Ovary (tissue), 9 donors: ENCODE data around the gene KSR1. TPM values are rescaled to one million over a fixed set of nuclear protein-coding genes. Genes with fewer than 3 reads are reported as not detected.
"Not testable (repeated sequence)": the region's sequence is repeated elsewhere in the genome, so short reads cannot be mapped to it uniquely, and the experiment has no call there.

ENCODE experiments used
- DNase-seq, 5 donors: peaks; one replicate each; pipeline ENCODE4 v3.0.0-alpha.2; 2019 to 2020
- H3K27ac ChIP-seq, 2 donors: fragments of 200-600 bp; one replicate each; pipeline versions ENCODE4 v1.5.1 to v1.8.0; 2019 to 2022
- H3K27me3 ChIP-seq: fragments of 200-600 bp; one replicate; pipeline ENCODE4 v1.8.0; 2022
- H3K36me3 ChIP-seq: fragments of 200-600 bp; sonication (generic); one replicate; pipeline ENCODE4 v1.5.1; 2019
- H3K4me1 ChIP-seq: one replicate; pipeline ENCODE4 v1.8.1; 2013; ENCODE audit warnings: mild to moderate bottlenecking, moderate library complexity; ENCODE audit not compliant: insufficient read depth
- H3K4me3 ChIP-seq: fragments of 200-600 bp; sonication (generic); one replicate; pipeline ENCODE4 v1.5.1; 2017
- H3K9me3 ChIP-seq, 2 donors: fragments of 200-600 bp in 1 of 2; sonication (generic) in 1 of 2; one replicate each; pipeline versions ENCODE4 v1.5.1 to v1.8.1; 2013 to 2019; ENCODE audit warnings: mild to moderate bottlenecking in 1 of 2, moderate library complexity in 1 of 2
- CTCF ChIP-seq, 3 donors: fragments of 450-650 bp in 2 of 3; fragments of 200-600 bp in 1 of 3; IDR thresholded peaks; one replicate each; pipeline versions ENCODE4 v1.5.1 to v1.8.0; 2016 to 2022; ENCODE audit warnings: antibody characterized with exemption in 3 of 3, mild to moderate bottlenecking in 1 of 3
- EP300 ChIP-seq: sonication (generic); formaldehyde crosslinking; IDR thresholded peaks from one replicate; pipeline ENCODE4 v1.6.1; 2017; ENCODE audit warnings: antibody characterized with exemption
- POLR2A ChIP-seq: fragments of 450-650 bp; IDR thresholded peaks from one replicate; pipeline ENCODE4 v1.6.1; 2017; ENCODE audit warnings: antibody characterized with exemption, mild to moderate bottlenecking, moderate library complexity
- WGBS, 3 donors: extraction: QIAGEN DNeasy Blood & Tissue Kit in 1 of 3; methylation state at CpG; one replicate each; pipeline versions ENCODE4 v1.1.5 to v1.1.7; 2013 to 2017; 5-methylcytosine and 5-hydroxymethylcytosine counted together
- intact Hi-C, 4 donors: fragments of 100-400 bp; cut with DNase I; formaldehyde crosslinking; loops; one replicate each; pipeline versions ENCODE4 v1.11.0 to v1.15.1; 2022 to 2023
- polyA plus RNA-seq, 2 donors: library from polyadenylated mRNA; stranded (reverse); fragments of 200-250 nt in 1 of 2; fragments of 350-450 nt in 1 of 2; fragmentation: Illumina TruSeq in 1 of 2; extraction: RNeasy Lipid Tissue Mini Kit (QIAGEN cat#74804) in 1 of 2; gene quantifications; one replicate each; pipeline ENCODE4 v1.2.3, GENCODE V29; 2013 to 2014
- total RNA-seq, 7 donors: library from RNA; depleted of rRNA in 2 of 7; stranded (reverse); fragments of >200 nt in 2 of 7; fragmentation: NEBNext Ultra II Directional in 3 of 7; extraction: Animal tissue kit (Norgen Biotek cat#: 25700) in 3 of 7; gene quantifications; one replicate each; pipeline versions ENCODE4 v1.1.0 to v1.2.4, GENCODE V29; 2016 to 2023
- donor health status: DM: no; HTN: no; CAD: no; lungs with moderate emphysema.
- donor health status: DM: no; HTN: no; CAD: no.
- donor health status: Bipolar disorder and iron deficiency.
- donor health status: DM: yes; HTN: yes; CAD: no.
- donor health status: DM: no; HTN: no; CAD: no.
- donor health status: DM: yes; HTN: yes; CAD: no.

The KSR1 gene
- total and polyA plus RNA-seq, 9 donors: 27.7 to 84.8 (median 39.5) TPM

DNA sequence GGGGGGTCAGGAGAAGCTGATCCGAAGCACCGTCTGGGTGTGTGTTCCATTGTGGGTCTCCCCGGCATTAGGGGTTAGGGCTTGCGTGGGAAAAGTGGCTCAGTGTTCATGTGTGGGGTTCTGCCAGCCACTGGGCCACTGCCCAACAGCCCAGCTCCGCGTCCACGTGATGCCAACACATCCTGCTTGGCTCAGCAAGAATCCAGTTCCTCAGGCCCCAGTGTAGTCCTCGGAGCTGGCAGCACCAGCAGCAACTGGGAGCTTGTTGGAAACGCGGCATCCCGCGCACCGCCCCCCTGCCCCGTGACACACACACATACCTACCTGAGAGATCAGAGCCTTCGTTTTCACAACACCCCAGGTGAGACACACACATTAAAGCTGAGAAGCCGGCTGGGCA lies 193.7 kb downstream of the KSR1 start:
- H3K9me3 ChIP-seq: no peaks in the 10 kb centered on the region
- 79 to 89% (median 79%) methylated on average over 16 of the region's 16 CpGs for WGBS, 3 donors
- H3K4me1 ChIP-seq: no peaks in the 10 kb centered on the region
- intact Hi-C loops: loop anchor here (2.0 to 10.0 kb wide), 4 partner anchors 43 to 105 kb away; no protein-coding TSS in a partner anchor
- no peak for DNase-seq
- H3K27ac ChIP-seq: no peak overlapping the region
- TF ChIP-seq CTCF (IDR thresholded peaks at IDR 0.05): no peak
- no peak for TF ChIP-seq POLR2A
- TF ChIP-seq EP300: no peak
- no peaks in the 10 kb centered on the region for H3K27me3 ChIP-seq
- H3K36me3 ChIP-seq: no peaks in the 10 kb centered on the region
- H3K4me3 ChIP-seq: no peak overlapping the region

- Histone ChIP-seq H3K27me3 (no peaks in the 10 kb centered on the region), H3K9me3 (no peaks in the 10 kb centered on the region), H3K4me1 (no peaks in the 10 kb centered on the region), H3K4me3 (no peak overlapping the region), H3K36me3 (no peaks in the 10 kb centered on the region), H3K27ac (no peak overlapping the region)
- intact Hi-C loops: loop anchor here (2.0 to 10.0 kb wide), 4 partner anchors 44 to 104 kb away; no protein-coding TSS in a partner anchor
- no peak for DNase-seq
- WGBS, 3 donors: 72 to 83% (median 75%) methylated on average over 11 of the region's 11 CpGs
- TF ChIP-seq POLR2A (no peak), CTCF (IDR thresholded peaks at IDR 0.05) (no peak)
Observed at GRCh38 chr17:27650836-27651235, 194.6 kb downstream of the KSR1 start.

DNA sequence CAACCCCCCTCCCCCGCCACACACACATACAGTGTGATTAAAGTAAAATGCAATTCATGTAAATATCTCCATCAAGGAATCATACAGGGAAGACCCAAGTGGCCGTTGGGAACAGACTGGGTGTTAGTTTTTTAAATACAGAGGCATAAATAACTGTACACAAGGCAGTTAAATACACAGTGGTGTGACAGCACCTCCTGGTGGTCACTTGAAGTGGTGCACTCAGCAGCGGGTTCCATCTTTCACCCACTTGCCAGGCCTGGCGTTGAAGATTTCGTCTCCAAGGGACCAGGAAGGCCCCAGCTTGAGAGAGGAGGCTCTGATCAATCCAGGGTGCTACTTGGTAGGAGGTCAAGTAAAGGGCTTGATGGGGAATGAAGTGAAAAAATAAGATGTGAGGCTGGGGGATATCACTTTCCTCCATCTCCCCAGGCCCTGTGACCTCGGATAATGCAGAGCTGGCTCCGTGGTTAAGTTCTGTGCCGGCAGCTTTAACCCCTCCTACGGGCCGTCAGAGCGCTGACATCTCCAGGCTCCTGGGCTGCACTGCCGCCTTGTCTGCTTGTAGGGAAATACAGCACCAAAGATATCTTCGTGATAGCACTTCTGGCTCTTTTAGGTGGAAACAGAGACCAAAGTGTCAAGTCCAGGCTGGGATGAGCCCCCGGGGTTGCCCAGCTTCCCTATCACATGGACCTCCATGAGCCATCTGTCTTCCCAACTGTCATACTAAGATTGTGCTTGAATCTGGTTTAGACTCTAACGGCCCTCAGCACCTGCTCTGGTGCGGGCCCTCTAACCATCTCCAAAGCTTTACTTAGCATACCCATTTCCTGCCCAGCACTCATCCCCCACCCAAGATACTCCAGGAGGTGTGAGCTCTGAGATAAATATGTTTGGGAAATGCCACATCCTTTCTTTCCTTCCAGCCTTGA lies 195.4 kb downstream of the KSR1 start:
- Histone ChIP-seq H3K27ac (no peak overlapping the region), H3K36me3 (no peaks in the 10 kb centered on the region), H3K9me3 (no peaks in the 10 kb centered on the region), H3K4me1 (no peaks in the 10 kb centered on the region), H3K27me3 (no peaks in the 10 kb centered on the region), H3K4me3 (no peak overlapping the region)
- no peak for TF ChIP-seq EP300
- TF ChIP-seq CTCF (IDR thresholded peaks at IDR 0.05): peak; percentile 68 to 81 (median 68)
- intact Hi-C loops: loop anchor here (2.0 to 10.0 kb wide), 4 partner anchors 44 to 103 kb away; no protein-coding TSS in a partner anchor
- peak; percentile 35 to 77 (median 71) for DNase-seq
- 40 to 49% (median 40%) methylated on average over 16 of the region's 16 CpGs for WGBS, 3 donors

- H3K27me3 ChIP-seq, H3K27ac ChIP-seq, H3K4me1 ChIP-seq, H3K9me3 ChIP-seq, DNase-seq, H3K36me3 ChIP-seq, H3K4me3 ChIP-seq: not testable (repeated sequence)
- WGBS, 3 donors: 75 to 80% (median 76%) methylated on average over 7 to 9 of the region's 9 CpGs
- intact Hi-C loops: loop anchor here in 3 of 4 donors (5.0 to 10.0 kb wide), 3 partner anchors 46 to 101 kb away; no protein-coding TSS in a partner anchor
Observed at GRCh38 chr17:27653449-27653971, 197.3 kb downstream of the KSR1 start.

DNA sequence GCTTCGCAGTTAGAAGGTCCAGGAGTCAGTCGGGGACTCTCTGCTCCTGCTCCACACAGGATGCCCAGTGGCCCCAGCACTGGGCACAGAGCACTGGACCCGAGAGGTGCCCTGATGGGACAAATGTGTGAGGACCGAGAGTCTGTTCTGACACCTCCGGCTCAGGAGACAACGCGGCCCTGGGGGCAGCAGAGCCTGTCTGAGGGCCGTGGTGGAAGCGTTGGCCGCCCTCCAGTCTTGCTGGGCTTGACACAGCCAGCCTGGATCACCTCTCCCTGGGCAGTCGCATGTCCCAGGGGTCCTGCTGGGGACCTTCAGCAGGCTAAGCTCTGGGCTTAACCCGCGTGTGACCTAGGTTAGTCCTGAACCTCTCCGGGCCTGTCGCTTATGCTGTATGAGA lies 197.9 kb downstream of the KSR1 start:
- DNase-seq: no peak
- H3K27ac ChIP-seq: no peak overlapping the region
- H3K36me3 ChIP-seq: no peaks in the 10 kb centered on the region
- H3K9me3 ChIP-seq: no peaks in the 10 kb centered on the region
- intact Hi-C loops: loop anchor here in 3 of 4 donors (5.0 to 10.0 kb wide), 3 partner anchors 47 to 101 kb away; no protein-coding TSS in a partner anchor
- no peaks in the 10 kb centered on the region for H3K27me3 ChIP-seq
- H3K4me3 ChIP-seq: no peak overlapping the region
- H3K4me1 ChIP-seq: no peaks in the 10 kb centered on the region
- TF ChIP-seq CTCF (IDR thresholded peaks at IDR 0.05): no peak
- no peak for TF ChIP-seq POLR2A
- TF ChIP-seq EP300: no peak
- 87 to 90% (median 88%) methylated on average over 15 of the region's 15 CpGs for WGBS, 3 donors
